Right lobe of liver (tissue), 6 donors: ENCODE results near the gene NCCRP1. TPM values are rescaled to one million over a fixed set of nuclear protein-coding genes. Genes with fewer than 3 reads are reported as not detected.

Experiments
- ATAC-seq, 4 donors: fragments of 200-7000 bp; cut with Tn5 transposase; one replicate each; pipeline ENCODE4 v1.9.1; 2020; ENCODE audit warnings: mild to moderate bottlenecking in 4 of 4, moderate library complexity in 4 of 4
- DNase-seq, 3 donors: peaks; one replicate each; pipeline ENCODE4 v3.0.0-alpha.2; 2020
- H3K27ac ChIP-seq, 3 donors: fragments of 200-600 bp; one replicate each; pipeline ENCODE4 v1.8.0; 2022
- H3K27me3 ChIP-seq, 2 donors: fragments of 200-600 bp; one replicate each; pipeline ENCODE4 v1.8.0; 2022
- H3K36me3 ChIP-seq, 4 donors: fragments of 200-600 bp; sonication (generic) in 1 of 4; one replicate each; pipeline versions ENCODE4 v1.5.1 to v1.8.0; 2017 to 2022; ENCODE audit warnings: control low read depth in 1 of 4
- H3K4me1 ChIP-seq, 4 donors: fragments of 200-600 bp; sonication (generic) in 1 of 4; one replicate each; pipeline versions ENCODE4 v1.5.1 to v1.8.0; 2017 to 2022; ENCODE audit warnings: control low read depth in 1 of 4
- H3K4me3 ChIP-seq, 3 donors: fragments of 200-600 bp; one replicate each; pipeline ENCODE4 v1.8.0; 2022
- H3K9me3 ChIP-seq, 4 donors: fragments of 200-600 bp; sonication (generic) in 1 of 4; one replicate each; pipeline versions ENCODE4 v1.5.1 to v1.8.0; 2017 to 2022; ENCODE audit warnings: control low read depth in 1 of 4
- POLR2A ChIP-seq: fragments of 450-650 bp; IDR thresholded peaks from one replicate; pipeline ENCODE4 v1.6.1; 2017; ENCODE audit warnings: antibody characterized with exemption, mild to moderate bottlenecking
- WGBS: methylation state at CpG from one replicate; pipeline ENCODE4 v1.1.6; 2018; ENCODE audit warnings: low coverage, low lambda C conversion rate; ENCODE audit not compliant: insufficient coverage; ENCODE audit errors: missing lambda C conversion rate; 5-methylcytosine and 5-hydroxymethylcytosine counted together
- intact Hi-C, 2 donors: fragments of 100-400 bp; cut with DNase I; formaldehyde crosslinking; loops; one replicate each; pipeline versions ENCODE4 v1.11.2 to v1.14.1; 2022
- total RNA-seq, 6 experiments: library from RNA; depleted of rRNA in 2 of 6; stranded (reverse); fragments of >200 nt in 2 of 6; fragmentation: NEBNext Ultra II Directional in 3 of 6; extraction: Animal tissue kit (Norgen Biotek cat#: 25700) in 3 of 6; gene quantifications; one replicate each; pipeline versions ENCODE4 v1.1.0 to v1.2.4, GENCODE V29; 2016 to 2023
- TF ChIP-seq, protein P1 (sequence below), 4 donors: fragments of 200-600 bp in 3 of 4; fragments of 450-650 bp in 1 of 4; IDR thresholded peaks; one replicate each; pipeline versions ENCODE4 v1.5.1 to v1.8.0; 2016 to 2022; ENCODE audit warnings: antibody characterized with exemption in 4 of 4, mild to moderate bottlenecking in 2 of 4
- donor health status: DM: no; HTN: yes; CAD: no.
- donor health status: DM: no; HTN: no; CAD: no.
- donor health status: DM: no; HTN: no; CAD: no.
- donor health status: DM: no; HTN: yes; CAD: no.
- donor health status: DM: no; HTN: yes; CAD: no.

The NCCRP1 gene
- total RNA-seq, 6 experiments from 2014 or later = not detected

DNA sequence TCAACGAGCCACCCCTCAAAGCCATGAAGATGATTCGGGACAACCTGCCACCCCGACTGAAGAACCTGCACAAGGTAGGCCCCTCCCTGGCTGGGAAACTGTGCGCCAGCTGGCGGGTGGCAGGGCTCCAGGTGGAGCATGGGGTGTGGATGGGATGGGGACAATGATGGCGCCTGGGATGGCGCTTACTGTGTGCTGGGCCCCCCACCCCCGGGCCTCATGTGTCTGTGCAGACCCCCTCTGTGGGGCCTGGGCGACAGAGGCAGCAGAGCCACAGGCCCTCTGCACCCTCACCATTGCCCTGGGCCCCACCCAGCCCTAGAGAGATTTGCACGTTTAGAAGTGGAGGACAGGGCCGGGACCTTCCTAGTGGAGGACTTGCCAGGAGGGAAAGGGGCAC lies 19.0 kb upstream of the NCCRP1 start:
- DNase-seq (no peak), ATAC-seq (no peak)
- 67% methylated on average over 1 of the region's 11 CpGs for WGBS
- H3K9me3 ChIP-seq = no peaks in the 10 kb centered on the region
- H3K36me3 ChIP-seq = peaks cover 0 to 19% (median 6%) of the 10 kb centered on the region in 4 donors
- H3K27ac ChIP-seq = no peak overlapping the region
- H3K4me1 ChIP-seq = no peaks in the 10 kb centered on the region
- TF ChIP-seq, protein P1, sequence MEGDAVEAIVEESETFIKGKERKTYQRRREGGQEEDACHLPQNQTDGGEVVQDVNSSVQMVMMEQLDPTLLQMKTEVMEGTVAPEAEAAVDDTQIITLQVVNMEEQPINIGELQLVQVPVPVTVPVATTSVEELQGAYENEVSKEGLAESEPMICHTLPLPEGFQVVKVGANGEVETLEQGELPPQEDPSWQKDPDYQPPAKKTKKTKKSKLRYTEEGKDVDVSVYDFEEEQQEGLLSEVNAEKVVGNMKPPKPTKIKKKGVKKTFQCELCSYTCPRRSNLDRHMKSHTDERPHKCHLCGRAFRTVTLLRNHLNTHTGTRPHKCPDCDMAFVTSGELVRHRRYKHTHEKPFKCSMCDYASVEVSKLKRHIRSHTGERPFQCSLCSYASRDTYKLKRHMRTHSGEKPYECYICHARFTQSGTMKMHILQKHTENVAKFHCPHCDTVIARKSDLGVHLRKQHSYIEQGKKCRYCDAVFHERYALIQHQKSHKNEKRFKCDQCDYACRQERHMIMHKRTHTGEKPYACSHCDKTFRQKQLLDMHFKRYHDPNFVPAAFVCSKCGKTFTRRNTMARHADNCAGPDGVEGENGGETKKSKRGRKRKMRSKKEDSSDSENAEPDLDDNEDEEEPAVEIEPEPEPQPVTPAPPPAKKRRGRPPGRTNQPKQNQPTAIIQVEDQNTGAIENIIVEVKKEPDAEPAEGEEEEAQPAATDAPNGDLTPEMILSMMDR (IDR thresholded peaks at IDR 0.05) = no peak
- TF ChIP-seq POLR2A = no peak
- no peak overlapping the region for H3K4me3 ChIP-seq
- intact Hi-C loops = no loop called here
- H3K27me3 ChIP-seq = no peaks in the 10 kb centered on the region

- Histone ChIP-seq H3K27ac (no peak overlapping the region), H3K27me3 (no peaks in the 10 kb centered on the region), H3K36me3 (peaks cover 0 to 19% (median 6%) of the 10 kb centered on the region in 4 donors), H3K4me3 (no peak overlapping the region), H3K9me3 (no peaks in the 10 kb centered on the region), H3K4me1 (no peaks in the 10 kb centered on the region)
- no peak for TF ChIP-seq POLR2A
- TF ChIP-seq, protein P1 (IDR thresholded peaks at IDR 0.05) = no peak
- WGBS = 70% methylated on average over 6 of the region's 30 CpGs
- no peak for DNase-seq
- ATAC-seq = no peak
- intact Hi-C loops = no loop called here
Observed at GRCh38 chr19:39178296-39179006, 18.3 kb upstream of the NCCRP1 start.

DNA sequence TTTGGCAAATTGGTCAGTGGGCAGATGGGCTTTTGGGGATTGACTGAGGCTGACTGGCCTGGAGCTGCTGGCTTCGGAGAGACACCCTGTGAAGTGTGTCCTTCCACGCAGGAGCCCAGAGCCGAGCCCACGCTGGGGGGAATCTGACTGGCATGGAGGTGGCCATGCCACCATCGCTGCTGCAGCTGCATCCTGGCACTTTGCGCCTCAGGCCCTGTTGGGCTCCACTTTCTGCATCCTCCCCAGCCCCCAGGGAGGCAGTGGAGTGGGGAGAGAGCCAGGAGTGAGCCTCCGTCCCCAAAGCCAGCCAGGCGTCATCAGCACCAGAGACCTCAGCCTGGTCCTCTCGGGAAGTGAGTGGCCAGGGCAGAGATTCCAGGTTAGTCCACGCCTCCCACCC lies 17.0 kb upstream of the NCCRP1 start:
- Histone ChIP-seq H3K4me1 (no peaks in the 10 kb centered on the region), H3K36me3 (peaks cover 0 to 16% (median 6%) of the 10 kb centered on the region in 4 donors), H3K4me3 (no peak overlapping the region), H3K27me3 (no peaks in the 10 kb centered on the region), H3K27ac (no peak overlapping the region), H3K9me3 (no peaks in the 10 kb centered on the region)
- no CpG with 5 or more reads among the region's 10 CpGs for WGBS
- no peak for DNase-seq
- intact Hi-C loops = loop anchor here (10.0 kb wide), 1 partner anchor 45 kb away; no protein-coding TSS in a partner anchor
- ATAC-seq = peak in 1 of 4 donors; percentile 5
- TF ChIP-seq POLR2A = no peak
- TF ChIP-seq, protein P1 (IDR thresholded peaks at IDR 0.05) = no peak

DNA sequence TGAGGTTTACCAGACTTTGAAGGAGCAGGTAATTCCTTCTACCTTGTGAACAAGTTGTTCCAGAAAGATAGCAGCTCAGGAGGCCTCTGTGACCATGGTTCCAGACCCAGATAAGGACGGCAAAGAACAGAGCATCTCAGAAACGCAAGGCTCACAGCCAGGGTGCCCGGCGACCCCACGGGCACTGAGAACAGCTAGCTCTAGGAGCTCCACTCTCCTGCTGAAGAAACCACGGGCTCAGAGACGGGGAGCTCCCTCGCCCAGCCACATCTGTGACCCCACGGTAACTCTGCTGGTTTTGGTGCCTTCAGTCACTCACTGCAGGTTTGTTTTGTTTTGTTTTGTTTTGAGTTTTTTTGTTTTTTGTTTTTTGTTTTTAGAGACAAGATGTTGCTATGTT lies 16.0 kb upstream of the NCCRP1 start:
- H3K36me3 ChIP-seq = peaks cover 0 to 15% (median 6%) of the 10 kb centered on the region in 4 donors
- no peak overlapping the region for H3K27ac ChIP-seq
- DNase-seq (no peak), ATAC-seq (no peak)
- H3K4me1 ChIP-seq = no peaks in the 10 kb centered on the region
- intact Hi-C loops = loop anchor here (10.0 kb wide), 1 partner anchor 46 kb away; no protein-coding TSS in a partner anchor
- H3K27me3 ChIP-seq = no peaks in the 10 kb centered on the region
- 100% methylated on average over 3 of the region's 9 CpGs for WGBS
- no peak overlapping the region for H3K4me3 ChIP-seq
- no peaks in the 10 kb centered on the region for H3K9me3 ChIP-seq
- TF ChIP-seq, protein P1 (IDR thresholded peaks at IDR 0.05) = no peak
- no peak for TF ChIP-seq POLR2A
